Measurements from ENCODE around the gene ALDH2. TPM values are rescaled to one million over a fixed set of nuclear protein-coding genes. Genes with fewer than 3 reads are reported as not detected.
"Not testable (repeated sequence)": the region's sequence is repeated elsewhere in the genome, so short reads cannot be mapped to it uniquely, and the experiment has no call there.

ALDH2 gene
- total RNA-seq, 6 donors from 2014 or later = 138 to 573 (median 265) TPM

DNA sequence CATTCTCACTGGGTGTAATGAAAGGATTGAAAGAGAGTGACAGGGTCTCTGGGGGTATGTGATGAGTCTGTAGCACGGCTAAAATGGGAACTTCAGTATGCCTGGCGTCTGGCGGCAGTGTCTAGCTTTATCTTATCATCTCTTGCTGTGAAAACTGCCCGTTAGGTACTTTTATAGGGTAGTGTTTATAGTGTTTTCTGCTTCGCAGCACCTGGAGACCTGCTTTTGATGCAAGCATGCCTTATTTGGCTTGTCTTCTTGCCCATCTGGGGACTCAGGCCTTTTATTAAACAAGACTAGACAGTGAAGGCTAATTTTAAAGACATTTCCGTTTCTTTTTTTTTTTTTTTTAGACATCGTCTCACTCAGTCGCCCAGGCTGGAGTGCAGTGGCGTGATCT is 36.3 kb upstream of the ALDH2 start:
- Histone ChIP-seq H3K27me3 (no peaks in the 10 kb centered on the region), H3K36me3 (peaks cover 0 to 66% (median 22%) of the 10 kb centered on the region in 4 donors), H3K4me1 (no peaks in the 10 kb centered on the region), H3K27ac (no peak overlapping the region), H3K4me3 (no peak overlapping the region), H3K9me3 (no peaks in the 10 kb centered on the region)
- no peak for TF ChIP-seq EP300 (IDR thresholded peaks at IDR 0.05)
- WGBS, 2 donors = 93 to 95% methylated on average over 9 of the region's 9 CpGs
- ATAC-seq (ENCODE audit: low FRiP score in 2 of 2) (no peak), DNase-seq (no peak)

DNA sequence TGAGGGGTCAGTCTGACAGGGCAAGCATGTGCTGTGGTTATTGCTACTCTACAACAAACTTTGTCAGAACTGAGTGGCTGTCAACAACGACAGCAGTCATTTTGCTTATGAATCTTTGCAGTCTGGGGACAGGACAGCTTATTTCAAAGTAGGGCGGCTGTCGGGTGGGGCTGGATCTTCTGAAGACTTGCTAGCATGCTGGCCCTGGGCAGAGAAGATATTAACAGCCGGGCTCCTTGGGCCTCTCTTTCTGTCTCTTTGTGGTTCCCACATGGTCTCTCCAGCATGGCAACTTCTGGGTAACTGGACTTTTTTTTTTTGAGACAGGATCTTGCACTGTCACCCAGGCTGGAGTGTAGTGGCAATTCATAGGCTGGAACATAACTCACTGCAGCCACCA is 33.9 kb upstream of the ALDH2 start:
- Histone ChIP-seq H3K4me1 (no peaks in the 10 kb centered on the region), H3K36me3 (peaks cover 0 to 69% (median 34%) of the 10 kb centered on the region in 4 donors), H3K27ac (no peak overlapping the region), H3K27me3 (no peaks in the 10 kb centered on the region), H3K4me3 (no peak overlapping the region), H3K9me3 (no peaks in the 10 kb centered on the region)
- no peak for TF ChIP-seq POLR2A (IDR thresholded peaks at IDR 0.05)
- no peak for TF ChIP-seq POLR2AphosphoS5 (IDR thresholded peaks at IDR 0.05)
- no peak for TF ChIP-seq CTCF (IDR thresholded peaks at IDR 0.05)
- no peak for TF ChIP-seq EP300 (IDR thresholded peaks at IDR 0.05)
- DNase-seq (no peak), ATAC-seq (ENCODE audit: low FRiP score in 2 of 2) (no peak)
- WGBS, 2 donors = 83 to 93% methylated on average over 4 of the region's 4 CpGs

GRCh38 chr12:111733340-111733915 is 33.3 kb upstream of the ALDH2 start:
- H3K9me3 ChIP-seq = no peaks in the 10 kb centered on the region
- H3K27me3 ChIP-seq = no peaks in the 10 kb centered on the region
- DNase-seq (no peak), ATAC-seq (ENCODE audit: low FRiP score in 2 of 2) (no peak)
- H3K4me1 ChIP-seq = no peaks in the 10 kb centered on the region
- peaks cover 0 to 74% (median 35%) of the 10 kb centered on the region in 4 donors for H3K36me3 ChIP-seq
- WGBS, 2 donors = 93 to 96% methylated on average over 8 of the region's 8 CpGs
- H3K27ac ChIP-seq = no peak overlapping the region
- no peak for TF ChIP-seq POLR2AphosphoS5 (IDR thresholded peaks at IDR 0.05)
- TF ChIP-seq POLR2A (IDR thresholded peaks at IDR 0.05) = no peak
- TF ChIP-seq EP300 (IDR thresholded peaks at IDR 0.05) = no peak
- no peak for TF ChIP-seq CTCF (IDR thresholded peaks at IDR 0.05)
- H3K4me3 ChIP-seq = no peak overlapping the region

DNA sequence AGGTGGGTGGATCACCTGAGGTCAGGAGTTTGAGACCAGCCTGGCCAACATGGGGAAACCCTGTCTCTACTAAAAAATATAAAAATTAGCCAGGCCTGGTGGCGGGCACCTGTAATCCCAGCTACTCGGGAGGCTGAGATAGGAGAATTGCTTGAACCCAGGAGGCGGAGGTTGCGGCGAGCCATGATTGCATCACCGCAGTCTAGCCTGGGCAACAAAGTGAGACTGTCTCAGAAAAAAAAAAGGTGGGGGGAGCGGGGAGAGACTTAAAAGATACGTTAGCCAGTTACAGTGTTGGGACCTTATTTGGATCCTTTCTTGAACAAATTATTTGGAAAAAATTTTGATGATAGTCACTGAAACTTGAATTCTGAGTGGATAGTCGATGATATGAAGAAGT is 27.2 kb upstream of the ALDH2 start:
- not testable (repeated sequence) for H3K4me1 ChIP-seq
- WGBS, 2 donors = 96 to 100% methylated on average over 9 of the region's 9 CpGs

DNA sequence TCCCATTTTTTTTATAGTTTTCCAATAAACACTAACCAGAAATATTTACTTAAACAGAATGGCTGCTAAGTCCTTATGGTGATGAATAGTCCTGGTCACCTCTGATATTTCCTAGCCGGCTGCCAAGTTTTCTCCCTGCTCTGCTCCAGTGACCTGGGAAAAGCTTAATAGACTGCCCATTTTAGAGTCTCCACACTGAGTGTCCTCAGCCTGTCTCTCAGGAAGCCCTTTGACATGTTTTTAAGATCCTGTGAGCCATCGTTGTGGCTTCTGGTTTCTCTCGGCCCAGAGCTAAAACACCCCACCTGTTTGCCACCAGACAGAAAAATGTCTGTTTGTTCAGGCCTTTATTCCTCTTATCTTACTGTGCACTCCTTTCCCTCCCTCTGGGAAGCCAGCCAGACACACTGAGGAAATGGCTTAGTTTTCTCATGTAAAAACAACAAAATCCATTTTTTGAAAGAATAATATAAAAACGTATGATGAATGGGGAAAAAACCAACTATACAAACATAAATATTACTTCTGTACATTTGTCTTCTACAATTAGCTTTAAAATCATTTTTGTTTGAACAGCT is 25.4 kb upstream of the ALDH2 start:
- no peaks in the 10 kb centered on the region for H3K9me3 ChIP-seq
- no peaks in the 10 kb centered on the region for H3K27me3 ChIP-seq
- peaks cover 0 to 49% (median 29%) of the 10 kb centered on the region in 4 donors for H3K36me3 ChIP-seq
- 23 to 36% methylated on average over 4 of the region's 4 CpGs for WGBS, 2 donors
- ATAC-seq (ENCODE audit: low FRiP score in 2 of 2) (peak in 1 of 2 donors; percentile 63), DNase-seq (no peak)
- peaks cover 0 to 6% (median 0%) of the 10 kb centered on the region in 4 donors for H3K4me1 ChIP-seq
- no peak overlapping the region for H3K27ac ChIP-seq
- TF ChIP-seq EP300 (IDR thresholded peaks at IDR 0.05) = no peak
- TF ChIP-seq CTCF (IDR thresholded peaks at IDR 0.05) = no peak
- TF ChIP-seq POLR2AphosphoS5 (IDR thresholded peaks at IDR 0.05) = no peak
- TF ChIP-seq POLR2A (IDR thresholded peaks at IDR 0.05) = no peak
- no peak overlapping the region for H3K4me3 ChIP-seq

More for the DNA sequence above, 27.2 kb upstream of the ALDH2 start:
- ATAC-seq (ENCODE audit: low FRiP score in 2 of 2); H3K27ac ChIP-seq; H3K4me3 ChIP-seq; DNase-seq; H3K9me3 ChIP-seq; H3K27me3 ChIP-seq: not testable (repeated sequence)
- H3K36me3 ChIP-seq = peaks cover 0 to 40% (median 17%) of the 10 kb centered on the region in 4 donors

DNA sequence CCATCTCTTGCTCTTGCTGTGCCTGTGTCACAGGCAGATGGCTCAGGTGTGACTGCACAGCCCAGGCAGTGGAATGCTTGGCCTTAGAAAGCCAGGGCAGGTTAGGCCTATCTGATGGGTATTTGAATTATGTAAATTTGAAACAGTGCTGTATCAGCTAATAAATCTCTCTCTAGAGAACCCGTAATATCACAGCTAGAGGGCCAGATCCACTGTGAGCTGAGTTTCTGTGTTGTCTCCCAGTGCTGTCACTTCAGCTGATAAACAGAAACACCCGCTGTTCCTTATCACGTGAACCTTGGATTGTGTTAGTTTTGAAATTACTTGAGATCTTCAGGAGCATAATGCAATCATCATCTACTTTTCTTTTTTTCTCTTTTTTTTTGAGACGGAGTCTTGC is 21.5 kb upstream of the ALDH2 start:
- no peak for TF ChIP-seq POLR2A (IDR thresholded peaks at IDR 0.05)
- TF ChIP-seq POLR2AphosphoS5 (IDR thresholded peaks at IDR 0.05) = no peak
- TF ChIP-seq CTCF (IDR thresholded peaks at IDR 0.05) = no peak
- TF ChIP-seq EP300 (IDR thresholded peaks at IDR 0.05) = no peak
- peaks cover 0 to 6% (median 0%) of the 10 kb centered on the region in 4 donors for H3K4me1 ChIP-seq
- no peak overlapping the region for H3K27ac ChIP-seq
- WGBS, 2 donors = 88 to 90% methylated on average over 4 of the region's 4 CpGs
- no peaks in the 10 kb centered on the region for H3K27me3 ChIP-seq
- H3K9me3 ChIP-seq = no peaks in the 10 kb centered on the region
- H3K4me3 ChIP-seq = no peak overlapping the region
- no peak for ATAC-seq (ENCODE audit: low FRiP score in 2 of 2)
- DNase-seq = no peak
- peaks cover 3 to 54% (median 27%) of the 10 kb centered on the region in 4 donors for H3K36me3 ChIP-seq
